Activated gamma-delta T cell treated with anti-CD3 and anti-CD28 coated beads, Interleukin-2, amount 50 U/mL, for 16 hours (primary cell): ENCODE results near the gene PLA2G4E.

Source experiments
- DNase-seq: peaks from one replicate; pipeline ENCODE4 v3.0.0-alpha.2; 2020; ENCODE audit warnings: low read depth

The PLA2G4E gene

GRCh38 chr15:42018306-42019224 is 2.3 kb downstream of the PLA2G4E start:
- no peak for DNase-seq

GRCh38 chr15:42016971-42017370 is 3.9 kb downstream of the PLA2G4E start:
- no peak for DNase-seq

GRCh38 chr15:42014406-42014805 is 6.4 kb downstream of the PLA2G4E start:
- DNase-seq = no peak

GRCh38 chr15:42012928-42013482 is 7.8 kb downstream of the PLA2G4E start:
- DNase-seq = no peak

- no peak for DNase-seq
Observed at GRCh38 chr15:42012241-42012640, 8.6 kb downstream of the PLA2G4E start.

GRCh38 chr15:42011074-42011473 is 9.8 kb downstream of the PLA2G4E start:
- DNase-seq = no peak

- DNase-seq = no peak
Observed at GRCh38 chr15:42010434-42010833, 10.4 kb downstream of the PLA2G4E start.

- no peak for DNase-seq
Observed at GRCh38 chr15:42009474-42009873, 11.4 kb downstream of the PLA2G4E start.

GRCh38 chr15:42009022-42009421 is 11.8 kb downstream of the PLA2G4E start:
- no peak for DNase-seq

GRCh38 chr15:42007386-42007785 is 13.5 kb downstream of the PLA2G4E start:
- no peak for DNase-seq

- no peak for DNase-seq
Observed at GRCh38 chr15:42002333-42002732, 18.5 kb downstream of the PLA2G4E start.

- DNase-seq = no peak
Observed at GRCh38 chr15:42001236-42001635, 19.6 kb downstream of the PLA2G4E start.

GRCh38 chr15:41999290-42000285 is 21.3 kb downstream of the PLA2G4E start:
- no peak for DNase-seq

GRCh38 chr15:41997845-41998244 is 23.0 kb downstream of the PLA2G4E start:
- no peak for DNase-seq

GRCh38 chr15:41996921-41997592 is 23.8 kb downstream of the PLA2G4E start:
- no peak for DNase-seq

- DNase-seq = no peak
Observed at GRCh38 chr15:41996376-41996775, 24.5 kb downstream of the PLA2G4E start.

- no peak for DNase-seq
Observed at GRCh38 chr15:41995476-41995855, 25.4 kb downstream of the PLA2G4E start.

GRCh38 chr15:41994772-41995475 is 25.9 kb downstream of the PLA2G4E start:
- DNase-seq = no peak

GRCh38 chr15:41994171-41994650 is 26.6 kb downstream of the PLA2G4E start:
- no peak for DNase-seq

- DNase-seq = no peak
Observed at GRCh38 chr15:41993472-41994170, 27.2 kb downstream of the PLA2G4E start.
